ENCODE results near the gene MYH9.
"Not testable (repeated sequence)": the region's sequence is repeated elsewhere in the genome, so short reads cannot be mapped to it uniquely, and the experiment has no call there.

Gene MYH9

DNA sequence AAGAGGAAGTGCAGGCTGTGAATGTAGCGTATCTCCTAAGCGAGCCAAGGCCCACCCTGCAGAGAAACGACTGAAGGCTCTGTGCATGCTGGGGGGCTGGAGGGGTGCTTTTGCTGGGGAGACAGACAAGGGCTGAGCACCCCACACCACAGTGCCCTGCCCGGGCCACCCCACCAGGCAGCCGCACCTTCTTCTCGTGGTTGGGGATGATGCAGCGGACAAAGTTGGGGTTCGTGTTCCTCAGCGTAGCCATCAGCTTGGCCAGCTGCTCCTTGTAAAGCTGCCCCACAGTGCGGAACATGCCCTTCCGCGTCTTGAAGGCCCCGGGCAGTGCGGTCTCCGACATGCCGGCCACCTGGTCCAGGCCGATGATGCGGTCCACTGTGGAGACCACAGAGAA, 81.5 kb downstream of the MYH9 start:
- DNase-seq: no peak

DNA sequence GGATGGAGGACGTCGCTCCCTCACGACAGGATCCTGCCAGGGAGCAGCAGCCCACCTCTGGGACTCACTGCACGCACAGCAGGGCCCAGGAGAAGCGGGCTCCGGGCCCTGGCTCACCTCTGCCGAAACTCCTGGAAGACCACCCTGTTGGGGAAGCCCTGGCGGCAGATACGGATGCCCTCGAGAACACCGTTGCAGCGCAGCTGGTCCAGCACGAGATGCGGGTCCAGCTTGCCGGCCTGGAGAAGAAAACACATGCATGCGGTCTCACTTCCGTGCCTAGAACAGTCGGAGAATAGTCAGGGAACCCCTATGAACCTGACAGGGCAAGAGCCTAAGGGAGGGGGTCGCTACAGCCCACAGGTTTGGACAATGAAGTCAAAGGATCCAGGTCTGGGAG, 82.0 kb downstream of the MYH9 start:
- no peak for DNase-seq

DNA sequence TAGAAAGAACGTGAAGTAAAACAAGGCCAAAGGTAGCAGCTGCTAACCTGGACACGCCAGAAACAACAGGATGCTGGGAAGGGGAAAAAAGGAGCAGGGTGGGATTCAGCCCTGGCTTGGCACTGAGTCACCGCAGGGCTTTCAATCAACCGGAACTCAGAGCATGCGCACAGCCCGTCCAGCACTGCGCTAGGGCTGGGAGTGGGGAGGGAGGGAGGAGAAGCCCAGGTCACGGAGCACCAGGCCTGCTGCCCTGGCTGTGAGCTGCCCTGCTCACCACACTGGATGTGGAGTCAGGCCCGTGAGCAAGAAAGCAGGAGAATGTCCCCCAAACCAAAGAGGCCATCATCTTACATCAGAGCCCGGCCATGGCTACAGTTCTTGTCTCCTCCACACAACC, 83.3 kb downstream of the MYH9 start:
- no peak for DNase-seq

DNA sequence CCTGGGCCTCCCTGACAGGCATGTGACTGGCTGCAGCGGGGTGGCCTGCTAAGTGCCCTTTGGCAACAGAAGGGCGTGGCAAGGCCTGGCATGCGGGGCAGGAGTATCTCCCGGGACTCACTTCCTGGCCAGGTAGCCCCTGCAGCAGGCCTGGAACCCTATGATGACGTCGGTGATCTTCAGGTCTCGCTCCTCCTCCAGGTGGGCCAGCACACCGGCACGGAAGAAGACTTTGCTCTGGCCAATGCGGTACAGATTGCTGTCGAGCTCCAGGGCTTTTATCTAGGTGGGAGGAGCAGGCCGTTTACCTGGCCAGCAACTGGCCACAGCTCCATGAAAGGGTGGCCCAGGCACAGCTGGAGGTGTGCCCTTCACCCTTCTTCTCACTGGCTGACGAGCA, 83.9 kb downstream of the MYH9 start:
- no peak for DNase-seq

DNA sequence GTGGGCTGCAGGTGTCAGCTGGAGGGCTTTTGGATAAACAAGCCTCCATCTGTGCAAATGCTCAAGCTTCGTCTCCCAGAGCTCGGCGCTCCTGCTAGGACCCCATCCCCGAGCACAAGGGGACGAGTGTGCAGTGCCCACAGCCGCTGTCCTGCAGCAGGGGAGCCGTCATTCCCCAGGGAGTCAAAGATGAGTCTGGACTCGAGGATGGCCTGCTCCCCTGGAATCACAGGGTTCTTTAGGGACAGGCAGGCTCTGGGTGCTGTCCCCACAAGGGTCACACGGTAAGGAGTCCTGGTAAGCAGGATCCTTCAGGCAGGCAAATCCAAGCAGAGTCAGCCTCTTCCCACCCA, 84.7 kb downstream of the MYH9 start:
- no peak for DNase-seq

DNA sequence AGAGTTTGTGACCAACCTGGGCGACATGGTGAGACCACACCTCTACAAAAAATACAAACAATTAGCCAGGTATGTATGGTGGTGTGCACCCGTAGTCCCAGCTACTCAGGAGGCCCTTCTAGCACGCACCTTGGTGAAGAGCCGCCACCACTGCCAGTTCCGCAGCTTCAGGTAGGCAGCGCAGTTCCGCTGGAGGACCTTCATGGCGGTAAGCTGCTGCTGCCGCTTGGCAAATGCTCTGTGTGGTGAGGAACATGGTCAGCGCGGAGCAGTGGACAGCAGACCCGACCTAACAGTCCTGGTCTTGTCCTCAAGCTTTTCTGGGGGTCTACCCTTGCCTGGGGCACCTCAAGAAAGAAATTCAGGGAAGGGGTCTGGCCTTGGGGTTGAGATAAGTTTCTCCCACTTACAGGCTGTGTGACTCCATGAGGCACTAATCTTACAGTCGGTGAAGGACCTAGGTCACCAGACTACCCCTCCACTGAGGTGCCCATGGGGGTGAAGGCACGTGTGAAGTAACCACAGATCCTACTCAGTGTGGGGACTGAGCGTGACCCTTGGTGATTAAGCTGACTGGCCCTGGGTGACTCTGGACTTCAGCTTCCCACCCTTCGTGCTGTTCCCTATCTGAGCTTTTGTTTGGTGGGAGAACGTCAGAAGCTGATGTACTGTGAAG, 85.2 kb downstream of the MYH9 start:
- DNase-seq: no peak

DNA sequence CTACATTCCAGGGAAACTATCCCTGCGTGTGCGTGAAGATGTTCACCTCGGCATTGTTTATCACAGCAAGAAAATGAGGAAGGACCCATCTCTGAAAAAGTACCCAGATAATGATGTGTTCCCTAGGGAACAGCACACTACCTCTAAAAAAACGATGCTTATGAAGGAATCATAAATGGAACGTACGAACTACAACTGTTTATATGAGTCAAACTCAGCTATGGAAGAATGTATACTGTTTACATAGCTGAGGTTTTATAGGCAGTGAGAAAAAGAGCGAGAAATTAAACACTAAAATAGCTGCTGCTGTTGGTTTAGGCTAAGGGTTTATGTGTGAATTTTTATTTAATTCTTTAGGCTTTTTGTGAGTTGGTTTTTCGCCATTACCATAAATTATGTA, 85.9 kb downstream of the MYH9 start:
- DNase-seq: no peak

DNA sequence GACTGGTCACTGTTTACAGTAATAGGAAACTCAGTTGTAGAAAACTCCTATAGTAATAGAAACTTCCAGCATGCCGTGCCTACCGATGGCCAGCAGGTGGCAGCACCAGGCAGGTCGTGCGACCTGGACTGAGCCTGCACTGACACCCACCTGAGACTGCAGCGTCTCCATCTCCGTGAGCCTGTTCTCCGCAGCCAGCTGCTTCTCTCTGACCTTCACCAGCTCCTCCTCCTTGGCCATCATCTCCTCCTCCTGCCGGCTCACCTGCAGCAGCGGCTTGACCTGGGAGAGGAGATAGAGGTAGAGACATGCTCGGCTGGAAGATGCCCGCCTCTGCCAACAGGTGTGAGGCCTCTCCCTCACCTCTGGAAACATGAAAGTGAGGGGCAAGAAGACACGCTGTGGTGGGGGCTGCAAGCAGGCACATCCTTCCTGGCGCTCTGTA, 86.4 kb downstream of the MYH9 start:
- peak; percentile 55 to 64 for DNase-seq

DNA sequence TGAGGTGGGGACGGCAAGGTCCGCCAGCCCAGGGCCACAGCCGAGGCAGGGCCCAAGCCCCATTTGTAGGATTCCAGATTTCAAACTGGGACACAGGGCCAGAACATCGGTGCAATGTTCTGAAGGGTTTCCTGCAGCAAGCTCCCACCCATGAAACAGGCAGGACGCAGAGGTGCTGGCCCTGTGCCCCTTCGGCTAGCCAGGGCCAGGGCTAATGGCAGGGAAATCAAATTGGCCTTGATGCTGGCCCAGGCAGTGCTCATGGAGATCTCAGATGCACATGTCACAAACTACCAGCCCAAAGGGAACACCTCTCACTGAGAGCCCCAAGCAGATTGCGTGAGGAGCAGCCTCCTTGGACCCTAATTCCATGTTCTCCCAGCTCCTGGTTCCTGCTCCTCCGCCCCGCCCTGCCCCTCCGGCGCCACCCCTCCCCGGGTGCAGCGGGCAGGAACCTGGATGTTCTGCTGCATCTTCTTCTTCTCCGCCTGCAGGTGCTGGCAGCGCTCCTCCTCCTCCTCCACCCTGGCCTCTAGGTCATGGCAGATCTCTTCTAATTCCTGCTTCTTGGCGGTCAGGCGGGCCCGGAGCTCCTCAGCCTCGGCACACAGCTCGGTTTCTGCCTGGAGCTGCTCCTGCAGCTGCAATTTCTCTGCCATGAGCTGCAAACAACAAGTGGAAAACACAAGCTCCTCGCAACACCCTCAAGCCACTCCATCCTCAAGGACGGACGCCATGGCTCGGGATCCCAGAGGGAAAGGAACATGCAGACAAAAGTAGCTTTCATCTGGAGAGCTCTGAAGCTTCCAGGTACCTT, 87.2 kb downstream of the MYH9 start:
- no peak for DNase-seq

DNA sequence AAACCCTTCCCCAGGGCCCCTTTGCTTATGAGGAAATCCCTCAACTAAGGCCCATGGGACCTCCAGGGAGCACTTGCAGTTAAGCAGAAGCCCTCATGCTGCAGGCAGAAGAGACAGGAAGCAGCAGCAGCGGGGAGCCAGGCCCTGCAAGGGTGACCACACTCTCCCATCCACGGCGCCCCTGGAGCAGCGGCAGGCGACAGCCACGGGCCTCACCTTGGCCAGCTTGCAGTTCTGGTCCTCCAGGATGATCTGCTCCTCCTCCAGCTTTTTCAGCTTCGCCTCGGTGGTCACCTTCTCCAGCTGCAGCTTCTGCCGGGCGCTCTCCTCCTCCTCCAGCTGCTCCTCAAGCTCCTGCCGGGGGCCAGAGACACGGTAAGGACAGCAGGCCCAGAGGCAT, 87.9 kb downstream of the MYH9 start:
- no peak for DNase-seq

DNA sequence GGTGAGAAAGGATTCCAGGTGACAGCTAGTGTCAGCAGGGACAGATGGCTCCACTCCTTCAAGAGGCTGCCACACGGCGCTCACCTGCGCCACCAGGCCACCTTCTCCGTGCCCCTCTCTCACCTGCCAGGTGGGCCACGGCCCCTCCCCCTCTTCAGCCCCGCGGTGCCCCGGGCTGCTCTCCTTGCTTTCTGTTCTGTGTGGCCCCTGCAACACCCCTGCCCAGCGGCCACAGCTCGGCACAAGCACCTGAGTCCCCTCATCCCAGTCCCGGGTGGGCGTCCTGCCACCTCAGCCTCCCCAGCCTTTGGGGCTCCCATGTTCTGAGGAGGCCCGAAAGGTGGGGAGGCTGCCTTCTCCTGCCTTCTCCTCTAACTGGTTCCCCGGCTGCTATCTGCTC, 88.5 kb downstream of the MYH9 start:
- no peak for DNase-seq

DNA sequence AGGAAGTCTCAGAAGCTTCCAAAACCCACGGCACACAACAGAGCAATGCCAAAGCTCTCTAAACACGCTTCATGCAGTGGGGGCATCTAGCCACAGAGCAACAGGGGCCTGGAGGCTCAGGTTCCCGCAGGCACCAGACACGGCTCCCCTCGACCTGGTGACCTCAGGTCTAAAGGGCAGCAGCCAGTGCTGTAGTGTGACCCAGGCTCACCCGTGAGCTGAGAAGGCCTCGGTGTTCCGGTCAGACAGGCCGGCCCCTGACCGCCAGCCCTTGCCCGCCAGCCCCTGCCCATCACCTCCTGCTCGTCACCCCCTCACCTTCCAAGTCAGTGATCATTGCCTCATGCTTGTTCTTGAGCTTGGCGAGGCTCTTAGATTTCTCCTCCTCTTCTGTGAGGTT, 89.2 kb downstream of the MYH9 start:
- no peak for DNase-seq

DNA sequence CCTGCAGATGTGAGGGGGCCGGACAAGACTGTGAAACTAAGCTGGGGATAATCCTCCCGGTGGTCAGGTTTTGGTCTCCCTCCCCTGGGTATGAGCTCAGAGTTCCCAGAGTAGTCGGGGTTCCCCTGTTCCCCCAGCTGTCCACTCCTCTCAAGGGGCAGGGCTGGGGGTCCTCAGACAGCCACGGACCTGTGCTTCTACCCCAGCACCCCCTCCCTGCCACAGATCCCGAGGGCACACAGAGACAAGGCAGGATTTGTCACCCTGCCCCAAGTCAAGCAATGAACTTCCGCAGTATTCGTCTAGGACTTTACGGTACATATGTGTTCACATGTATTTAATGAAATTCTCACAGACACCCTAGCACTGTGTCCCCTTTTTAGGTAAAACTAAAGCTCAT, 89.6 kb downstream of the MYH9 start:
- DNase-seq: no peak

DNA sequence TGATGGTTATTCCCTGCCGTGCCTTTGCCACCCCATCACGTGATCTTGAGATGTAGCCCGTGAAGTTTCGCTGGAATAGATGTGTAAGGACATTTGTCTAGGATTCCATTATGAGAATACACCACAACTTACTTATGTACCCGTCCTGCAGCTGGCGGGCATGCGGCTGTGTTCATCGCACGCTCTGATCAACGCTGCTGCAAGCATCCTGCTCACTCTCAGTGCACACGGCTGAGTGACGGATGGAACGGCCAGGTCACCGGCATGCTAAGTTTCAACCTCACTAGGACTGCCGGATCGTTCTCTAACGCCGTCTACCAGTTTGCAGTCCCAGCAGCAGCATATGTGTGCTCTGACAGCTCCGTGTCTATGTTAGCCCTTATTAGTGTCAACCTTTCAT, 90.2 kb downstream of the MYH9 start:
- no peak for DNase-seq

DNA sequence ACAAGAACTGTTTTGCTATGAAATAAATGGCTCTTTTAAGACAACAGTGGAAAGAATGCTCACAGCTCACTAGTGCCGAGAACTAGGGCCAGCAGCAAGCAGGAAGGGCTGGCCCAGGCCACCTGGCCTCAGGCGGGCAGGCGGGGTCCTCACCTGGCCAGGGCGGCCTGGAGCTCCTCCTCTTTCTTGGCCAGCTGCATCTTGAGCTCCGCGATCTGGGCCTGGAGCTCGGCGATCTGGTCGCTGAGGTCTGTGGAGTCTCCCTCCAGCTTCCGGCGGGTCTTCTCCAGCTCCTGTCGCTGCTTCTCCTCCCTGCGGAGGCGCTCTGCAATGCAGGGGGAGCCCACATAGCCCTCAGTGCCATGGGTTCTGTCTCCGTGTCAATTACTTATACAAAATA, 91.1 kb downstream of the MYH9 start:
- DNase-seq: no peak

DNA sequence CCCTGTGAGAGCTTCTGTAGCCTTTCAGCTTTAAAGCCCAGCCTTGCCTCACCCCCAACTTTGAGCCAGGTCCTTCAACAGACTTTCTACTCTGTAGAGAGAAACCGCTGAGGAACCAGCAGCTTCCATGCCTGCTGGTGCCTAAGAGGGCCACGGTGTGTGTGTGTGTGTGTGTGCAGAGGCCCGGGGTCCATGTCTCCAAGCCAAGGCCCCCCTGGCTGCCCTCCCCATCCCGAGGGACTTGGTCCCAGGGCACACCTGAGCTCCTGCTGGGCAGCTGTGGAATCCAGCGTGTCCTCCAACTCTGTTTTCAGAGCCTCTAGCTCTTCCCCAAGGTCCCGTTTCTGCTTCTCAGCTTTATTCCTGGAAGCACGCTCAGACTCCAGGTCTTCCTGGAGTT, 92.5 kb downstream of the MYH9 start:
- DNase-seq: no peak

DNA sequence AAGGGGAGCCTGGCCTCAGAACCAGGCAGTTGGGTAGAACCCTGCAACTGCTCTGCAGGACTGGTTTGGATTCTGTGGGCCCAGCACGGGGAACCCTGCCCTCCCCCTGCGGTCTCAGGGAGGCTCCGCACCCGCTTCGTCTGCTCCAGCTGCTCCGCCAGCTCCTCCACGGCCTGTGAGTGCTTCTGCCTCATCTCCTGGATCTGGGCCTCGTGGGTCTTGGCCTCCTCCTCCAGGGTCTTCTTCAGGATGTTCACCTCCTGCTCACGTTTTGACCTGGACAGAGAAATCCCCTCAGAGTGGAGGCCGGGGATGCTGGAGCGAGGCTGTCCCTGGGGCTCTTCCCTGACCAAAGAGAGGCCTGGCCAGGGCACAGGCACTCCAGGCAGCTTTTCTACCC, 93.0 kb downstream of the MYH9 start:
- no peak for DNase-seq

DNA sequence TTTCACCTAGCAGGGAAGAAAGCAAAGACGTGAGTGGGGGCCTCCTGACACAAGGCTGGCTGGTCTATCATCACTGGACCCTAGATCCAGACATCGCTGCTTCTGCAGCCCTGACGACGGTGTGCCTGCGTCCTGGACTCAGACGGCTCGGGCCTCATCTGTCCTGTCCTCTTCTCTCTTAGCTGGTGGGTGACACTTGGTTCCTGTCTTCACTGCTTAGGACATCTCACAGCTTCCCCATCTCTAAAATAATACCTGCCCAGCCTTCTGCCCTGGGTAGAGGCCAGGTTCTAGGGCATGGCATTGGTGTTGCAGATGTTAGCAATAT, 93.5 kb downstream of the MYH9 start:
- DNase-seq: no peak

DNA sequence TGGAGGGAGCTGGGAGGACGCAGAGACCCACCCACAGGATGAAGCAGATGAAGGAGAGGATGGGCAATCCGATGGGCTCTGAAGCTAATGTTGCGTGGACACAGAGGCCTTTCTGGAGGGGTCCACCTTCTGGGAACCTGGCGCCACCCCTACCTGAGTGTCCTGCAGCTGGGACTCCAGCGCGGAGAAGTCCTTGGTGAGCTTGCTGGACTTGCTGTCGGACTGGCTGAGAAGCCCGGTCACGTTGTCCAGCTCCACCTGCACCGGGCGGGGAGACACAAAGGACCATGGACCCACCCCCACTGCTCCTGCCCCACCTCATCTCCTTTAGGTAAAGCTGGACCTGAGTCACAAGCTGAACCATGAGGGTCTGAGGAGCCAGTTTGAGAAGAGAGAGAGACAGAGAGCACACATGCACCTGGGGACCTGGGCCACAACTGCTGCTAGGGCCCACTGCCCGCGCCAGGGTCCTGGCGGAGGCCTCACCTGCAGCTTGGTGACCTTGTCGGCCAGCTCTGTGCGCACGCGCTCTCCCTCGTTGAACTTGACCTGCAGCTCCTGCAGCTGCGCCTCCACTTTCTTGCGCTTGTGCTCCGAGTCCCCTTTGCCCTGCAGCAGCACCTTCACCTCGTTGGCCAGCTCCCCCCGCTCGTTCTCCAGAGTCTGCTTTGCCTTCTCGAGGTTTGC, 94.0 kb downstream of the MYH9 start:
- DNase-seq: no peak

DNA sequence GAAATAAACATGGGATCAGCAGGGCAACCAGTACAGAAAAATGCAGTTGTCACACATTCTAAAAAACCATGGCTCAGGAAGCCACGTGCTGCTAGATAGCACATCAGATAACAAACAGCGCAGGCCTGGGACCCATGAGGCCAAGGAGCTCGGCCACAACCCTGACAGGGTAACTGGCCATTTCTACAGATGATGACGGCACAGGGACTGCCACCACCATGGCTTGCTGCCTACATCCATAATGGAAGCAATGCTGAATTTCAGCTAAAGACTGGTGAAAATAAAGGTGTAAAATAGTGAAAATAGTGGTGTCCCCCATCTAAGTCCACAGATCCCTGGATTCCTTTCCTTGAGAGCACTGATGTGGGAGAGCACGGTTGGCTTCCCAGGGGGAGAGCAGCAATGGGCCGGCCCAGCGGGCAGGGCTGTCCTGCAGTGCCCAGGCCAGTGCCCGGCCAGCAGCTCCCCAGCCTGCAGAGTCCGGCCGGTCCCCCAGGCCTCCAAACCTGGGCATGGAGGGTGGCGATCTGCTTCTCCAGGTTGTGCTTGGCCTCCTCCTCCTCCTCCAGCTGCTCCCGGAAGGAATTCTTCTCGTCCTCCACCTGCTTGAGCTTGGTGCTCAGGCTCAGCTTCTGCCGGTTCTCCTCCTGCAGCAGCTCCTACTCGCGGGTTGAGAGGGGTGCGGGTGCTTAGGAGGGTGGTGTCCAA, 94.8 kb downstream of the MYH9 start:
- DNase-seq: no peak

DNA sequence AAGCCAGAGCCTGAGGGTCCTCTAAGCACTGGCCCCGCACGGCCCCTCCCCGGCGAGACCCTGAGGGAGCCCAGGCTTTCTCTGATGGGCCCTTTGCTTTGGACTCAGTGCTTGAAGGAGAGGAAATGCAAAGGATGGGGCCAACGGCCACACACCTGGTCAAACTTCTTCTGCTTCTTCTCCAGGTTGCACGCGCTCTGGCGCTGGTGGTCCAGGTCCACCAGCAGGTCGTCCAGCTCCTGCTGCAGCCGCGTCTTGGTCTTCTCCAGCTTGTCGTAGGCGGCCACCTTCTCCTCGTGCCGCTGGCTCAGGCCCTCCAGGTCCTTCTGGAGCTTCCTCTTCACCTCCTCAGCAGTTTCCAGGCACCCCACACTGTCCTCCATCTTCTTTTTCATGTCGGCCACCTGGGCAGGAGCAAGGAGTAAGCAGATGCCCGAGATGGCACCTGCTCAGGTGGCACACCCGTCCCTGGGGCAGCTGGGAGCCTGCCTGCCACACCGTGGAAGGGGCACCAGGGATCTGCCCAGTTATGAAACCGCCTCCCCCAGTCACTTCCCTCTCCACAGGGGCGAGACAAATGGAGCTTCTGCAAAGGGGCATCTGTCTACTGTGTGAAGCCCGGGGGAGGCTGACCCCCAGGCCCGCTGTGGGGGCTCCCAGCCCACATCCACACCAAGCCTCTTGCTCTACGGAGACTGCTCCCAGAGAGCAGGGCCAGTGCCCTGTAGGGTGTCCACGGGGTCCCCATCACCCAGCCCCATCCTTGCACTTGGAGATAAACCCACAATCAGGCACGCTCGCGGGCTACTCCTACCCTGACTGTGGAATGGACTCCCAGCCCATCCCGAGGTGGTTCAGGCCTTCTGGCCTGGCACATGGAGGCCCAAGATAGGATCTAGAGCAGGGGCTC, 95.7 kb downstream of the MYH9 start:
- no peak for DNase-seq

DNA sequence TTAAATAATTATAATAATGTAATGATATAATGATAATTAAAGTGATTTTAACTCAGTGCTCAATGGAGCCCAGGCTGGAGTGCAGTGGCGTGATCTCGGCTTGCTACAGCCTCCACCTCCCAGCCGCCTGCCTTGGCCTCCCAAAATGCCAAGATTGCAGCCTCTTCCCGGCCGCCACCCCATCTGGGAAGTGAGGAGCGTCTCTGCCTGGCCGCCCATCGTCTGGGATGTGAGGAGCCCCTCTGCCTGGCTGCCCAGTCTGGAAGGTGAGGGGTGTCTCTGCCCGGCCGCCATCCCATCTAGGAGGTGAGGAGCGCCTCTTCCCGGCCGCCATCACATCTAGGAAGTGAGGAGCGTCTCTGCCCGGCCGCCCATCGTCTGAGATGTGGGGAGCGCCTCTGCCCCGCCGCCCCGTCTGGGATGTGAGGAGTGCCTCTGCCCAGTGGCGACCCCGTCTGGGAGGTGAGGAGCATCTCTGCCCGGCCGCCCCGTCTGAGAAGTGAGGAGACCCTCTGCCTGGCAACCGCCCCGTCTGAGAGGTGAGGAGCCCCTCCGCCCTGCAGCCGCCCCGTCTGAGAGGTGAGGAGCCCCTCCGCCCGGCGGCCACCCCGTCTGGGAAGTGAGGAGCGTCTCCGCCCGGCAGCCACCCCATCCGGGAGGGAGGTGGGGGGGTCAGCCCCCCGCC, 97.2 kb downstream of the MYH9 start:
- DNase-seq: not testable (repeated sequence)
